SK-N-SH treated with all-trans-retinoic acid at 6 μM for 48 hours (cell line): Measurements from ENCODE around the gene NOTUM.

ENCODE experiments used
- ATAC-seq: fragments of 200-7000 bp; cut with Tn5 transposase; 3 replicates; pipeline ENCODE4 v1.9.1; 2020; ENCODE audit warnings: mild to moderate bottlenecking, moderate library complexity
- ARNTL ChIP-seq: fragments of 450-650 bp; formaldehyde crosslinking; IDR thresholded peaks from 2 replicates; pipeline ENCODE4 v1.5.0; 2020; ENCODE audit warnings: low read depth, mild to moderate bottlenecking, moderate library complexity, borderline replicate concordance
- CREB5 ChIP-seq: fragments of 250-450 bp; sonication (Bioruptor Pico); IDR thresholded peaks from 2 replicates; pipeline ENCODE4 v1.5.1; 2020; ENCODE audit warnings: low read depth, mild to moderate bottlenecking, moderate library complexity
- CSDC2 ChIP-seq: fragments of 250-450 bp; sonication (Bioruptor Pico); IDR thresholded peaks from 2 replicates; pipeline ENCODE4 v1.5.0; 2020; ENCODE audit warnings: mild to moderate bottlenecking, moderate library complexity
- CSRNP3 ChIP-seq: fragments of 250-450 bp; sonication (Bioruptor Pico); IDR thresholded peaks from 2 replicates; pipeline ENCODE4 v1.5.1; 2021; ENCODE audit warnings: mild to moderate bottlenecking, moderate library complexity
- GLIS3 ChIP-seq: fragments of 250-450 bp; sonication (Bioruptor Pico); IDR thresholded peaks from 2 replicates; pipeline ENCODE4 v1.5.0; 2020; ENCODE audit warnings: mild to moderate bottlenecking, moderate library complexity
- ISL1 ChIP-seq: fragments of 250-450 bp; sonication (Bioruptor Pico); IDR thresholded peaks from 2 replicates; pipeline ENCODE4 v2.1.2; 2022; ENCODE audit warnings: mild to moderate bottlenecking, moderate library complexity
- OSR1 ChIP-seq: fragments of 250-450 bp; sonication (Bioruptor Pico); IDR thresholded peaks from 2 replicates; pipeline ENCODE4 v1.8.0; 2022; ENCODE audit warnings: moderate library complexity, mild to moderate bottlenecking, inconsistent platforms
- PATZ1 ChIP-seq: fragments of 250-450 bp; sonication (Bioruptor Pico); IDR thresholded peaks from 2 replicates; pipeline ENCODE4 v1.8.0; 2020; ENCODE audit warnings: mild to moderate bottlenecking, moderate library complexity, borderline replicate concordance
- PPARA ChIP-seq: fragments of 250-450 bp; sonication (Bioruptor Pico); IDR thresholded peaks from 2 replicates; pipeline ENCODE4 v1.5.0; 2020; ENCODE audit warnings: mild to moderate bottlenecking, borderline replicate concordance
- SNAI2 ChIP-seq: fragments of 250-450 bp; sonication (Bioruptor Pico); IDR thresholded peaks from 2 replicates; pipeline ENCODE4 v1.5.0; 2020; ENCODE audit warnings: mild to moderate bottlenecking, moderate library complexity
- TOX ChIP-seq: fragments of 250-450 bp; sonication (Bioruptor Pico); IDR thresholded peaks from 2 replicates; pipeline ENCODE4 v1.8.0; 2021; ENCODE audit warnings: mild to moderate bottlenecking, moderate library complexity, borderline replicate concordance
- TSHZ2 ChIP-seq: fragments of 250-450 bp; sonication (Bioruptor Pico); IDR thresholded peaks from 2 replicates; pipeline ENCODE4 v1.5.0; 2020; ENCODE audit warnings: mild to moderate bottlenecking, moderate library complexity
- ZC3H10 ChIP-seq: fragments of 250-450 bp; sonication (Bioruptor Pico); IDR thresholded peaks from 2 replicates; pipeline ENCODE4 v1.5.1; 2021; ENCODE audit warnings: mild to moderate bottlenecking, moderate library complexity
- ZFP3 ChIP-seq: fragments of 250-450 bp; sonication (Bioruptor Pico); IDR thresholded peaks from 2 replicates; pipeline ENCODE4 v1.5.0; 2020; ENCODE audit warnings: mild to moderate bottlenecking, moderate library complexity
- ZNF565 ChIP-seq: fragments of 450-650 bp; formaldehyde crosslinking; conservative IDR thresholded peaks from 2 replicates; pipeline ENCODE4 v1.5.0; 2020; ENCODE audit warnings: low read depth, mild to moderate bottlenecking, moderate library complexity
- ZNF70 ChIP-seq: fragments of 450-650 bp; formaldehyde crosslinking; IDR thresholded peaks from 2 replicates; pipeline ENCODE4 v1.5.0; 2020; ENCODE audit warnings: mild to moderate bottlenecking, moderate library complexity
- ZNF8 ChIP-seq: fragments of 450-650 bp; formaldehyde crosslinking; IDR thresholded peaks from 2 replicates; pipeline ENCODE4 v1.5.0; 2020; ENCODE audit warnings: mild to moderate bottlenecking, moderate library complexity

Gene NOTUM

GRCh38 chr17:81929253-81930141, 31.5 kb downstream of the NOTUM start:
- ATAC-seq: no peak
- TF ChIP-seq PPARA (no peak), ISL1 (CRISPR knock-in tag) (no peak)
- TF ChIP-seq, all 23 proteins: peak for 0

- TF ChIP-seq ZC3H10 (CRISPR knock-in tag) (no peak), OSR1 (no peak), TOX (CRISPR knock-in tag) (no peak), ARNTL (CRISPR knock-in tag) (no peak)
- peak; percentile 6 for ATAC-seq
Observed at GRCh38 chr17:81928544-81929252, 32.3 kb downstream of the NOTUM start.

GRCh38 chr17:81927653-81928543, 33.1 kb downstream of the NOTUM start, which contains the start of gene MAFG:
MAFG (minus strand) TSS chr17:81927735; CDS start chr17:81923185, 4,550 bp downstream.
- ATAC-seq: peak; percentile 77
- no peak for TF ChIP-seq GLIS3 (CRISPR knock-in tag)
- TF ChIP-seq CSDC2 (CRISPR knock-in tag): peak; percentile 69; the same call in 1 of the 2 replicates
- TF ChIP-seq CSRNP3 (CRISPR knock-in tag): no peak
- peak; percentile 72; the same call in 1 of the 2 replicates for TF ChIP-seq TSHZ2
- TF ChIP-seq ZNF70 (CRISPR knock-in tag): no peak
- TF ChIP-seq ISL1 (CRISPR knock-in tag): no peak
- TF ChIP-seq ZFP3 (CRISPR knock-in tag): peak; percentile 69; the same call in 1 of the 2 replicates
- TF ChIP-seq ARNTL (CRISPR knock-in tag): no peak
- TF ChIP-seq PATZ1 (CRISPR knock-in tag): no peak
- TF ChIP-seq SNAI2 (CRISPR knock-in tag): no peak
- no peak for TF ChIP-seq ZNF565 (CRISPR knock-in tag)
- TF ChIP-seq, all 23 proteins: peak for 3

- TF ChIP-seq ZNF70 (CRISPR knock-in tag) (no peak), ZNF8 (CRISPR knock-in tag) (no peak), CREB5 (CRISPR knock-in tag) (no peak)
- TF ChIP-seq, all 23 proteins: peak for 0
- no peak for ATAC-seq
Observed at GRCh38 chr17:81927152-81927652, 33.8 kb downstream of the NOTUM start.
